Fibroblast of the aortic adventitia (primary cell): ENCODE measurements around the gene ZFP36L2. TPM values are rescaled to one million over a fixed set of nuclear protein-coding genes. Genes with fewer than 3 reads are reported as not detected.
A peak's percentile ranks its signal among the peaks of the same experiment; 100 is the strongest.

Experiments used
- DNase-seq: peaks from one replicate; pipeline ENCODE4 v3.0.0-alpha.2; 2010; ENCODE audit warnings: low read depth
- H3K4me3 ChIP-seq: 2 replicates; pipeline ENCODE4 v1.5.1; 2011; ENCODE audit warnings: low read depth, mild to moderate bottlenecking, control low read depth, low read length, moderate library complexity
- CTCF ChIP-seq: IDR thresholded peaks from 2 replicates; pipeline ENCODE4 v1.5.1; 2011; ENCODE audit warnings: mild to moderate bottlenecking, low read length, control low read depth, inconsistent platforms; ENCODE audit not compliant: insufficient read depth
- total RNA-seq: library from RNA; depleted of rRNA; stranded (reverse); fragments of >200 nt; gene quantifications from 2 replicates; pipeline ENCODE4 v1.2.3, GENCODE V29; 2012; ENCODE audit warnings: low replicate concordance

ZFP36L2 gene
- total RNA-seq, 1 donor = 34.3 TPM

GRCh38 chr2:43265001-43265400 lies 38.6 kb upstream of the ZFP36L2 start:
- no peak overlapping the region for H3K4me3 ChIP-seq
- DNase-seq = peak; percentile 85
- no peak for TF ChIP-seq CTCF

- TF ChIP-seq CTCF = no peak
- no peak overlapping the region for H3K4me3 ChIP-seq
- DNase-seq = no peak
These were observed 36.5 kb upstream of the ZFP36L2 start for GRCh38 chr2:43262951-43263350.

GRCh38 chr2:43262239-43262638 lies 35.8 kb upstream of the ZFP36L2 start:
- DNase-seq = no peak
- TF ChIP-seq CTCF = no peak
- no peak overlapping the region for H3K4me3 ChIP-seq

GRCh38 chr2:43259512-43259911 lies 33.1 kb upstream of the ZFP36L2 start:
- H3K4me3 ChIP-seq = no peak overlapping the region
- no peak for TF ChIP-seq CTCF
- DNase-seq = no peak

GRCh38 chr2:43258547-43259156 lies 32.2 kb upstream of the ZFP36L2 start:
- no peak for TF ChIP-seq CTCF
- no peak overlapping the region for H3K4me3 ChIP-seq
- no peak for DNase-seq

GRCh38 chr2:43255296-43255910 lies 29.0 kb upstream of the ZFP36L2 start:
- TF ChIP-seq CTCF = no peak
- H3K4me3 ChIP-seq = no peak overlapping the region
- peak; percentile 67 for DNase-seq

- DNase-seq = no peak
- no peak for TF ChIP-seq CTCF
- no peak overlapping the region for H3K4me3 ChIP-seq
These were observed 27.9 kb upstream of the ZFP36L2 start for GRCh38 chr2:43254331-43254730.
